Bronchial epithelial cell (primary cell): ENCODE data around the gene RHBDF1. TPM values are rescaled to one million over a fixed set of nuclear protein-coding genes. Genes with fewer than 3 reads are reported as not detected.
A peak's percentile ranks its signal among the peaks of the same experiment; 100 is the strongest.

Source experiments
- DNase-seq: peaks from one replicate; pipeline ENCODE4 v3.0.0-alpha.2; 2010; ENCODE audit warnings: low read depth
- FAIRE-seq: peaks from 2 replicates; lab custom pipeline; 2011; peaks lifted over from hg19 to GRCh38; lab: Jason Lieb, UNC
- H3K27me3 ChIP-seq: 2 replicates; pipeline ENCODE4 v1.5.1; 2011; ENCODE audit warnings: low read length; ENCODE audit not compliant: control insufficient read depth, insufficient read depth
- H3K36me3 ChIP-seq: 2 replicates; pipeline ENCODE4 v1.5.1; 2011; ENCODE audit warnings: low read length; ENCODE audit not compliant: control insufficient read depth, insufficient read depth
- H3K4me3 ChIP-seq: 2 replicates; pipeline ENCODE4 v1.5.1; 2011; ENCODE audit warnings: mild to moderate bottlenecking, low read depth, low read length, control low read depth
- CTCF ChIP-seq: IDR thresholded peaks from 2 replicates; pipeline ENCODE4 v1.5.1; 2011; ENCODE audit warnings: mild to moderate bottlenecking, moderate library complexity, low read length, control low read depth, inconsistent platforms; ENCODE audit not compliant: insufficient read depth, severe bottlenecking
- total RNA-seq: library from RNA; depleted of rRNA; stranded (reverse); fragments of >200 nt; gene quantifications from 2 replicates; pipeline ENCODE4 v1.2.1, GENCODE V29; 2014

The RHBDF1 gene
- total RNA-seq, 1 donor from 2014 or later: 10.3 TPM

- Histone ChIP-seq H3K36me3 (peaks cover 33% of the 10 kb centered on the region), H3K27me3 (no peaks in the 10 kb centered on the region), H3K4me3 (no peak overlapping the region)
- TF ChIP-seq CTCF: peak; percentile 99
- FAIRE-seq: no peak
- DNase-seq: peak; percentile 48
Observed at GRCh38 chr16:65745-66144, 6.7 kb downstream of the RHBDF1 start.

- FAIRE-seq: no peak
- no peak for TF ChIP-seq CTCF
- Histone ChIP-seq H3K27me3 (no peaks in the 10 kb centered on the region), H3K4me3 (no peak overlapping the region), H3K36me3 (peaks cover 39% of the 10 kb centered on the region)
- DNase-seq: no peak
Observed at GRCh38 chr16:64914-65255, 7.5 kb downstream of the RHBDF1 start.

- peak; percentile 40 for FAIRE-seq
Observed at GRCh38 chr16:63998-64913, 8.2 kb downstream of the RHBDF1 start.

GRCh38 chr16:63466-63865 lies 9.0 kb downstream of the RHBDF1 start:
- peaks cover 51% of the 10 kb centered on the region for H3K36me3 ChIP-seq
- FAIRE-seq: no peak
- H3K27me3 ChIP-seq: no peaks in the 10 kb centered on the region
- no peak overlapping the region for H3K4me3 ChIP-seq
- no peak for DNase-seq
- TF ChIP-seq CTCF: no peak

More at GRCh38 chr16:63998-64913, 8.2 kb downstream of the RHBDF1 start:
- TF ChIP-seq CTCF: no peak
- no peak overlapping the region for H3K4me3 ChIP-seq
- peaks cover 45% of the 10 kb centered on the region for H3K36me3 ChIP-seq
- no peaks in the 10 kb centered on the region for H3K27me3 ChIP-seq
- DNase-seq: no peak

- Histone ChIP-seq H3K36me3 (peaks cover 54% of the 10 kb centered on the region), H3K27me3 (no peaks in the 10 kb centered on the region), H3K4me3 (no peak overlapping the region)
- FAIRE-seq (no peak), DNase-seq (no peak)
- no peak for TF ChIP-seq CTCF
Observed at GRCh38 chr16:62968-63391, 9.5 kb downstream of the RHBDF1 start.
